HG03565 (cell line): Measurements from ENCODE around the gene NACC2.

Experiments used
- ATAC-seq: cut with Tn5 transposase; IDR thresholded peaks from one replicate; pipeline ENCODE4 v1.9.1; 2021; ENCODE audit warnings: mild to moderate bottlenecking, moderate library complexity; ENCODE audit not compliant: unreplicated experiment

NACC2 gene

GRCh38 chr9:135985889-135986288, 109.2 kb downstream of the NACC2 start:
- ATAC-seq = no peak

- ATAC-seq = no peak
Measured at GRCh38 chr9:135985459-135985774, 109.7 kb downstream of the NACC2 start.

- ATAC-seq = no peak
Measured at GRCh38 chr9:135984072-135984710, 110.9 kb downstream of the NACC2 start.

- ATAC-seq = no peak
Measured at GRCh38 chr9:135983208-135984071, 111.6 kb downstream of the NACC2 start.

GRCh38 chr9:135982499-135983207, 112.4 kb downstream of the NACC2 start:
- ATAC-seq = no peak

- no peak for ATAC-seq
Measured at GRCh38 chr9:135980926-135981630, 114.0 kb downstream of the NACC2 start.

GRCh38 chr9:135979547-135980166, 115.4 kb downstream of the NACC2 start:
- ATAC-seq = no peak

GRCh38 chr9:135978642-135979546, 116.2 kb downstream of the NACC2 start:
- ATAC-seq = no peak

GRCh38 chr9:135976944-135977343, 118.1 kb downstream of the NACC2 start:
- ATAC-seq = no peak

- no peak for ATAC-seq
Measured at GRCh38 chr9:135976531-135976930, 118.6 kb downstream of the NACC2 start.

- ATAC-seq = no peak
Measured at GRCh38 chr9:135975834-135976233, 119.3 kb downstream of the NACC2 start.

- no peak for ATAC-seq
Measured at GRCh38 chr9:135974220-135974573, 120.9 kb downstream of the NACC2 start.

GRCh38 chr9:135973277-135974219, 121.5 kb downstream of the NACC2 start:
- ATAC-seq = no peak

- ATAC-seq = no peak
Measured at GRCh38 chr9:135971892-135972291, 123.2 kb downstream of the NACC2 start.

- ATAC-seq = no peak
Measured at GRCh38 chr9:135971111-135971766, 123.8 kb downstream of the NACC2 start.

GRCh38 chr9:135970128-135970815, 124.8 kb downstream of the NACC2 start:
- ATAC-seq = no peak

GRCh38 chr9:135969064-135969683, 125.9 kb downstream of the NACC2 start:
- no peak for ATAC-seq
